Measurements from ENCODE around the gene PNCK.

Gene PNCK

GRCh38 chrX:153634236-153634635, 39.4 kb downstream of the PNCK start:
- no peak overlapping the region for H3K4me3 ChIP-seq (ENCODE audit: low read depth, low read length)
- H3K27me3 ChIP-seq = no peaks in the 10 kb centered on the region
- no peak for TF ChIP-seq CTCF (IDR thresholded peaks at IDR 0.05; ENCODE audit: low read depth, low read length)
- H3K4me1 ChIP-seq = peaks cover 3% of the 10 kb centered on the region
- no peak for DNase-seq
- no peaks in the 10 kb centered on the region for H3K36me3 ChIP-seq
- H3K9me3 ChIP-seq = no peaks in the 10 kb centered on the region

- H3K27me3 ChIP-seq = no peaks in the 10 kb centered on the region
- DNase-seq = no peak
- H3K9me3 ChIP-seq = no peaks in the 10 kb centered on the region
- no peaks in the 10 kb centered on the region; the same call in 1 of the 2 replicates for H3K4me1 ChIP-seq
- TF ChIP-seq CTCF (IDR thresholded peaks at IDR 0.05; ENCODE audit: low read depth, low read length) = no peak
- H3K36me3 ChIP-seq = no peaks in the 10 kb centered on the region
- H3K4me3 ChIP-seq (ENCODE audit: low read depth, low read length) = no peak overlapping the region
Measured at GRCh38 chrX:153633607-153634180, 39.9 kb downstream of the PNCK start.

GRCh38 chrX:153633048-153633447, 40.6 kb downstream of the PNCK start:
- no peak for TF ChIP-seq CTCF (IDR thresholded peaks at IDR 0.05; ENCODE audit: low read depth, low read length)
- H3K4me3 ChIP-seq (ENCODE audit: low read depth, low read length) = no peak overlapping the region
- no peaks in the 10 kb centered on the region for H3K36me3 ChIP-seq
- DNase-seq = no peak
- H3K27me3 ChIP-seq = no peaks in the 10 kb centered on the region
- H3K9me3 ChIP-seq = no peaks in the 10 kb centered on the region
- H3K4me1 ChIP-seq = no peaks in the 10 kb centered on the region

GRCh38 chrX:153632595-153632946, 41.0 kb downstream of the PNCK start:
- TF ChIP-seq CTCF (IDR thresholded peaks at IDR 0.05; ENCODE audit: low read depth, low read length) = no peak
- no peak for DNase-seq
- H3K4me3 ChIP-seq (ENCODE audit: low read depth, low read length) = no peak overlapping the region
- no peaks in the 10 kb centered on the region for H3K36me3 ChIP-seq
- H3K9me3 ChIP-seq = no peaks in the 10 kb centered on the region
- no peaks in the 10 kb centered on the region for H3K27me3 ChIP-seq
- H3K4me1 ChIP-seq = no peaks in the 10 kb centered on the region

- H3K4me1 ChIP-seq = no peaks in the 10 kb centered on the region
- no peak for DNase-seq
- H3K36me3 ChIP-seq = no peaks in the 10 kb centered on the region
- TF ChIP-seq CTCF (IDR thresholded peaks at IDR 0.05; ENCODE audit: low read depth, low read length) = no peak
- no peaks in the 10 kb centered on the region for H3K27me3 ChIP-seq
- no peak overlapping the region for H3K4me3 ChIP-seq (ENCODE audit: low read depth, low read length)
- H3K9me3 ChIP-seq = no peaks in the 10 kb centered on the region
Measured at GRCh38 chrX:153631907-153632594, 41.6 kb downstream of the PNCK start.

GRCh38 chrX:153631346-153631745, 42.3 kb downstream of the PNCK start:
- Histone ChIP-seq H3K4me3 (ENCODE audit: low read depth, low read length) (no peak overlapping the region), H3K27me3 (no peaks in the 10 kb centered on the region), H3K4me1 (no peaks in the 10 kb centered on the region), H3K9me3 (no peaks in the 10 kb centered on the region), H3K36me3 (no peaks in the 10 kb centered on the region)
- no peak for DNase-seq
- TF ChIP-seq CTCF (IDR thresholded peaks at IDR 0.05; ENCODE audit: low read depth, low read length) = no peak

All from BE2C (cell line).